ENCODE measurements around the gene MYO5B. TPM values are rescaled to one million over a fixed set of nuclear protein-coding genes. Genes with fewer than 3 reads are reported as not detected.

The MYO5B gene
- total and polyA plus RNA-seq, 7 experiments from 2014 or later = 0.02 to 0.04 TPM; not detected in 5

- no peaks in the 10 kb centered on the region for H3K36me3 Mint-ChIP-seq
- DNase-seq = no peak
- intact Hi-C loops (cut with micrococcal nuclease) = no loop called here
Measured at GRCh38 chr18:49880661-49881060, 314.3 kb downstream of the MYO5B start.

GRCh38 chr18:49879271-49879580 is 315.7 kb downstream of the MYO5B start:
- ChIA-PET CTCF (no interaction called here), POLR2A (interaction anchor here (0.9 kb wide), 1 partner anchor 11 kb away, joined by 3 read pairs; no protein-coding TSS in a partner anchor)
- no peak overlapping the region for H3K27ac ChIP-seq (ENCODE audit: low read depth, low read length)
- no peak for ATAC-seq
- H3K9me3 ChIP-seq (ENCODE audit: control insufficient read depth in 2 of 3, low read length in 3 of 3) = no peaks in the 10 kb centered on the region
- no peak overlapping the region for H3K4me3 ChIP-seq (ENCODE audit: low read length)
- Mint-ChIP-seq H3K4me3 (no peak overlapping the region), H3K27me3 (peaks cover 0 to 38% (median 27%) of the 10 kb centered on the region in 5 donors), H3K9me3 (peaks cover 0 to 1% (median 0%) of the 10 kb centered on the region in 11 donors), H3K4me1 (peaks cover 0 to 3% (median 0%) of the 10 kb centered on the region in 7 donors), H3K36me3 (no peaks in the 10 kb centered on the region), H3K27ac (no peak overlapping the region)
- intact Hi-C loops (cut with micrococcal nuclease) = no loop called here
- no peaks in the 10 kb centered on the region for H3K36me3 ChIP-seq (ENCODE audit: control insufficient read depth in 2 of 3, insufficient read depth in 3 of 3, low read length in 3 of 3)
- no peak for DNase-seq
- no peaks in the 10 kb centered on the region for H3K27me3 ChIP-seq (ENCODE audit: control insufficient read depth in 2 of 2, insufficient read depth in 2 of 2, low read length in 2 of 2)
- H3K4me1 ChIP-seq (ENCODE audit: control insufficient read depth in 2 of 2, insufficient read depth in 2 of 2, low read length in 2 of 2) = no peaks in the 10 kb centered on the region

More at GRCh38 chr18:49880661-49881060, 314.3 kb downstream of the MYO5B start:
- POLR2A ChIA-PET = no interaction called here
- no peak for ATAC-seq
- H3K27ac ChIP-seq (ENCODE audit: low read depth, low read length) = no peak overlapping the region
- CTCF ChIA-PET = no interaction called here
- no peaks in the 10 kb centered on the region for H3K4me1 Mint-ChIP-seq
- H3K27me3 Mint-ChIP-seq = peaks cover 0 to 40% (median 27%) of the 10 kb centered on the region in 5 donors
- no peaks in the 10 kb centered on the region for H3K36me3 ChIP-seq (ENCODE audit: control insufficient read depth in 2 of 3, insufficient read depth in 3 of 3, low read length in 3 of 3)
- H3K4me1 ChIP-seq (ENCODE audit: control insufficient read depth in 2 of 2, insufficient read depth in 2 of 2, low read length in 2 of 2) = no peaks in the 10 kb centered on the region
- peaks cover 0 to 1% (median 0%) of the 10 kb centered on the region in 11 donors for H3K9me3 Mint-ChIP-seq
- no peaks in the 10 kb centered on the region for H3K27me3 ChIP-seq (ENCODE audit: control insufficient read depth in 2 of 2, insufficient read depth in 2 of 2, low read length in 2 of 2)
- H3K4me3 ChIP-seq (ENCODE audit: low read length) = no peak overlapping the region
- H3K27ac Mint-ChIP-seq = no peak overlapping the region
- no peak overlapping the region for H3K4me3 Mint-ChIP-seq
- H3K9me3 ChIP-seq (ENCODE audit: control insufficient read depth in 2 of 3, low read length in 3 of 3) = no peaks in the 10 kb centered on the region

GRCh38 chr18:49878567-49879270 is 316.2 kb downstream of the MYO5B start:
- no peak for DNase-seq
- no peak overlapping the region for H3K27ac Mint-ChIP-seq
- Histone ChIP-seq H3K27me3 (ENCODE audit: control insufficient read depth in 2 of 2, insufficient read depth in 2 of 2, low read length in 2 of 2) (no peaks in the 10 kb centered on the region), H3K9me3 (ENCODE audit: control insufficient read depth in 2 of 3, low read length in 3 of 3) (no peaks in the 10 kb centered on the region), H3K4me1 (ENCODE audit: control insufficient read depth in 2 of 2, insufficient read depth in 2 of 2, low read length in 2 of 2) (no peaks in the 10 kb centered on the region), H3K36me3 (ENCODE audit: control insufficient read depth in 2 of 3, insufficient read depth in 3 of 3, low read length in 3 of 3) (no peaks in the 10 kb centered on the region), H3K27ac (ENCODE audit: low read depth, low read length) (no peak overlapping the region), H3K4me3 (ENCODE audit: low read length) (no peak overlapping the region)
- H3K36me3 Mint-ChIP-seq = no peaks in the 10 kb centered on the region
- ATAC-seq = no peak
- peaks cover 0 to 1% (median 0%) of the 10 kb centered on the region in 11 donors for H3K9me3 Mint-ChIP-seq
- ChIA-PET POLR2A (interaction anchor here (0.9 kb wide), 1 partner anchor 11 kb away, joined by 3 read pairs; no protein-coding TSS in a partner anchor), CTCF (interaction anchor here (1.3 kb wide), 1 partner anchor 23 kb away, joined by 4 read pairs; no protein-coding TSS in a partner anchor)
- intact Hi-C loops (cut with micrococcal nuclease) = no loop called here
- H3K4me1 Mint-ChIP-seq = peaks cover 0 to 6% (median 0%) of the 10 kb centered on the region in 7 donors
- H3K27me3 Mint-ChIP-seq = peaks cover 0 to 38% (median 27%) of the 10 kb centered on the region in 5 donors
- H3K4me3 Mint-ChIP-seq = no peak overlapping the region

- ChIA-PET CTCF (interaction anchor here (1.3 kb wide), 1 partner anchor 22 kb away, joined by 4 read pairs; no protein-coding TSS in a partner anchor), POLR2A (no interaction called here)
- DNase-seq (no peak), ATAC-seq (no peak)
- intact Hi-C loops (cut with micrococcal nuclease) = no loop called here
- Mint-ChIP-seq H3K4me1 (peaks cover 0 to 6% (median 0%) of the 10 kb centered on the region in 7 donors), H3K9me3 (peaks cover 0 to 1% (median 0%) of the 10 kb centered on the region in 11 donors), H3K27me3 (peaks cover 0 to 38% (median 27%) of the 10 kb centered on the region in 5 donors), H3K27ac (no peak overlapping the region), H3K36me3 (no peaks in the 10 kb centered on the region), H3K4me3 (no peak overlapping the region)
- H3K9me3 ChIP-seq (ENCODE audit: control insufficient read depth in 2 of 3, low read length in 3 of 3) = no peaks in the 10 kb centered on the region
- H3K27me3 ChIP-seq (ENCODE audit: control insufficient read depth in 2 of 2, insufficient read depth in 2 of 2, low read length in 2 of 2) = no peaks in the 10 kb centered on the region
- H3K4me1 ChIP-seq (ENCODE audit: control insufficient read depth in 2 of 2, insufficient read depth in 2 of 2, low read length in 2 of 2) = no peaks in the 10 kb centered on the region
- H3K36me3 ChIP-seq (ENCODE audit: control insufficient read depth in 2 of 3, insufficient read depth in 3 of 3, low read length in 3 of 3) = no peaks in the 10 kb centered on the region
- no peak overlapping the region for H3K27ac ChIP-seq (ENCODE audit: low read depth, low read length)
- no peak overlapping the region for H3K4me3 ChIP-seq (ENCODE audit: low read length)
Measured at GRCh38 chr18:49878015-49878414, 316.9 kb downstream of the MYO5B start.

GRCh38 chr18:49876536-49876935 is 318.4 kb downstream of the MYO5B start:
- Mint-ChIP-seq H3K4me3 (no peak overlapping the region), H3K36me3 (no peaks in the 10 kb centered on the region), H3K27me3 (peaks cover 0 to 34% (median 22%) of the 10 kb centered on the region in 5 donors), H3K9me3 (peaks cover 0 to 1% (median 0%) of the 10 kb centered on the region in 11 donors), H3K27ac (no peak overlapping the region), H3K4me1 (peaks cover 0 to 6% (median 0%) of the 10 kb centered on the region in 7 donors)
- Histone ChIP-seq H3K4me1 (ENCODE audit: control insufficient read depth in 2 of 2, insufficient read depth in 2 of 2, low read length in 2 of 2) (no peaks in the 10 kb centered on the region), H3K9me3 (ENCODE audit: control insufficient read depth in 2 of 3, low read length in 3 of 3) (no peaks in the 10 kb centered on the region), H3K27ac (ENCODE audit: low read depth, low read length) (no peak overlapping the region), H3K27me3 (ENCODE audit: control insufficient read depth in 2 of 2, insufficient read depth in 2 of 2, low read length in 2 of 2) (no peaks in the 10 kb centered on the region), H3K36me3 (ENCODE audit: control insufficient read depth in 2 of 3, insufficient read depth in 3 of 3, low read length in 3 of 3) (no peaks in the 10 kb centered on the region), H3K4me3 (ENCODE audit: low read length) (no peak overlapping the region)
- ChIA-PET CTCF (no interaction called here), POLR2A (no interaction called here)
- no peak for DNase-seq
- no peak for ATAC-seq
- intact Hi-C loops (cut with micrococcal nuclease) = no loop called here

- Mint-ChIP-seq H3K4me3 (no peak overlapping the region), H3K27ac (no peak overlapping the region), H3K36me3 (no peaks in the 10 kb centered on the region), H3K27me3 (peaks cover 0 to 32% (median 19%) of the 10 kb centered on the region in 5 donors), H3K4me1 (peaks cover 0 to 6% (median 0%) of the 10 kb centered on the region in 7 donors), H3K9me3 (no peaks in the 10 kb centered on the region)
- Histone ChIP-seq H3K9me3 (ENCODE audit: control insufficient read depth in 2 of 3, low read length in 3 of 3) (no peaks in the 10 kb centered on the region), H3K27ac (ENCODE audit: low read depth, low read length) (no peak overlapping the region), H3K36me3 (ENCODE audit: control insufficient read depth in 2 of 3, insufficient read depth in 3 of 3, low read length in 3 of 3) (no peaks in the 10 kb centered on the region), H3K27me3 (ENCODE audit: control insufficient read depth in 2 of 2, insufficient read depth in 2 of 2, low read length in 2 of 2) (no peaks in the 10 kb centered on the region), H3K4me1 (ENCODE audit: control insufficient read depth in 2 of 2, insufficient read depth in 2 of 2, low read length in 2 of 2) (no peaks in the 10 kb centered on the region), H3K4me3 (ENCODE audit: low read length) (no peak overlapping the region)
- no peak for DNase-seq
- ChIA-PET POLR2A (no interaction called here), CTCF (no interaction called here)
- intact Hi-C loops (cut with micrococcal nuclease) = no loop called here
- no peak for ATAC-seq
Measured at GRCh38 chr18:49875783-49876182, 319.2 kb downstream of the MYO5B start.

GRCh38 chr18:49875155-49875554 is 319.8 kb downstream of the MYO5B start:
- DNase-seq = no peak
- no peak for ATAC-seq
- Histone ChIP-seq H3K36me3 (ENCODE audit: control insufficient read depth in 2 of 3, insufficient read depth in 3 of 3, low read length in 3 of 3) (no peaks in the 10 kb centered on the region), H3K4me3 (ENCODE audit: low read length) (no peak overlapping the region), H3K27ac (ENCODE audit: low read depth, low read length) (no peak overlapping the region), H3K27me3 (ENCODE audit: control insufficient read depth in 2 of 2, insufficient read depth in 2 of 2, low read length in 2 of 2) (no peaks in the 10 kb centered on the region), H3K9me3 (ENCODE audit: control insufficient read depth in 2 of 3, low read length in 3 of 3) (no peaks in the 10 kb centered on the region), H3K4me1 (ENCODE audit: control insufficient read depth in 2 of 2, insufficient read depth in 2 of 2, low read length in 2 of 2) (no peaks in the 10 kb centered on the region)
- H3K36me3 Mint-ChIP-seq = no peaks in the 10 kb centered on the region
- CTCF ChIA-PET = no interaction called here
- peaks cover 0 to 6% (median 0%) of the 10 kb centered on the region in 7 donors for H3K4me1 Mint-ChIP-seq
- H3K27ac Mint-ChIP-seq = no peak overlapping the region
- no peaks in the 10 kb centered on the region for H3K9me3 Mint-ChIP-seq
- peaks cover 0 to 33% (median 17%) of the 10 kb centered on the region in 5 donors for H3K27me3 Mint-ChIP-seq
- POLR2A ChIA-PET = no interaction called here
- H3K4me3 Mint-ChIP-seq = no peak overlapping the region
- intact Hi-C loops (cut with micrococcal nuclease) = no loop called here

Measured in naive thymus-derived CD4-positive, alpha-beta T cell (primary cell).